Vagina (tissue), 2 donors: Measurements from ENCODE around the gene MBIP. TPM values are rescaled to one million over a fixed set of nuclear protein-coding genes. Genes with fewer than 3 reads are reported as not detected.

Source experiments
- DNase-seq, 2 donors: peaks; one replicate each; pipeline ENCODE4 v3.0.0-alpha.2; 2017; ENCODE audit errors: extremely low spot score in 2 of 2
- H3K27ac ChIP-seq: fragments of 200-600 bp; sonication (generic); one replicate; pipeline ENCODE4 v1.5.1; 2019
- H3K27me3 ChIP-seq: fragments of 200-600 bp; sonication (generic); one replicate; pipeline ENCODE4 v1.5.1; 2019
- H3K36me3 ChIP-seq, 2 donors: fragments of 200-600 bp; sonication (generic); one replicate each; pipeline ENCODE4 v1.5.1; 2017 to 2019
- H3K4me1 ChIP-seq: fragments of 200-600 bp; sonication (generic); one replicate; pipeline ENCODE4 v1.5.1; 2019
- H3K4me3 ChIP-seq, 2 donors: fragments of 200-600 bp; sonication (generic); 1 replicate in 1 of 2; 2 replicates in 1 of 2; pipeline ENCODE4 v1.5.1; 2016 to 2019
- H3K9me3 ChIP-seq: fragments of 200-600 bp; sonication (generic); one replicate; pipeline ENCODE4 v1.5.1; 2019
- CTCF ChIP-seq, 3 experiments: fragments of 450-650 bp in 2 of 3; fragments of 200-600 bp in 1 of 3; sonication (generic) in 1 of 3; IDR thresholded peaks; one replicate each; pipeline ENCODE4 v1.5.1; 2017 to 2019; ENCODE audit warnings: antibody characterized with exemption in 3 of 3, mild to moderate bottlenecking in 2 of 3, moderate library complexity in 2 of 3
- POLR2A ChIP-seq, 2 donors: fragments of 450-650 bp; IDR thresholded peaks; one replicate each; pipeline ENCODE4 v1.6.1; 2017; ENCODE audit warnings: antibody characterized with exemption in 2 of 2, mild to moderate bottlenecking in 2 of 2, moderate library complexity in 2 of 2
- POLR2AphosphoS5 ChIP-seq, 2 donors: sonication (generic); formaldehyde crosslinking; IDR thresholded peaks; one replicate each; pipeline ENCODE4 v1.9.0; 2017; ENCODE audit warnings: antibody characterized with exemption in 2 of 2, mild to moderate bottlenecking in 2 of 2, low read depth in 1 of 2; ENCODE audit not compliant: insufficient read depth in 1 of 2
- intact Hi-C: fragments of 100-400 bp; cut with DNase I; formaldehyde crosslinking; loops from one replicate; pipeline ENCODE4 v1.15.1; 2023
- total RNA-seq: library from RNA; depleted of rRNA; stranded (reverse); fragments of >200 nt; gene quantifications from one replicate; pipeline ENCODE4 v1.2.3, GENCODE V29; 2016

The MBIP gene
- total RNA-seq, 1 donor from 2014 or later = 8.3 TPM

- Histone ChIP-seq H3K36me3 (no peaks in the 10 kb centered on the region), H3K4me3 (no peak overlapping the region)
- TF ChIP-seq POLR2A (IDR thresholded peaks at IDR 0.05) (no peak), POLR2AphosphoS5 (IDR thresholded peaks at IDR 0.05; ENCODE audit: insufficient read depth in 1 of 2, low read depth in 1 of 2) (no peak), CTCF (IDR thresholded peaks at IDR 0.05) (no peak)
These were observed 56.3 kb downstream of the MBIP start for GRCh38 chr14:36264107-36264506.

GRCh38 chr14:36260970-36261640 is 59.3 kb downstream of the MBIP start:
- Histone ChIP-seq H3K27ac (no peak overlapping the region), H3K9me3 (no peaks in the 10 kb centered on the region), H3K4me1 (peaks cover 13% of the 10 kb centered on the region), H3K4me3 (no peak overlapping the region), H3K27me3 (no peaks in the 10 kb centered on the region), H3K36me3 (no peaks in the 10 kb centered on the region)
- TF ChIP-seq POLR2A (IDR thresholded peaks at IDR 0.05) (no peak), CTCF (IDR thresholded peaks at IDR 0.05) (no peak), POLR2AphosphoS5 (IDR thresholded peaks at IDR 0.05; ENCODE audit: insufficient read depth in 1 of 2, low read depth in 1 of 2) (no peak)
- DNase-seq = no peak
- intact Hi-C loops = no loop called here

More at GRCh38 chr14:36264107-36264506, 56.3 kb downstream of the MBIP start:
- DNase-seq = no peak
- intact Hi-C loops = no loop called here
- no peaks in the 10 kb centered on the region for H3K27me3 ChIP-seq
- H3K27ac ChIP-seq = no peak overlapping the region
- no peaks in the 10 kb centered on the region for H3K4me1 ChIP-seq
- H3K9me3 ChIP-seq = no peaks in the 10 kb centered on the region

- Histone ChIP-seq H3K4me1 (peaks cover 17% of the 10 kb centered on the region), H3K27me3 (no peaks in the 10 kb centered on the region), H3K27ac (no peak overlapping the region), H3K4me3 (no peak overlapping the region), H3K36me3 (no peaks in the 10 kb centered on the region), H3K9me3 (no peaks in the 10 kb centered on the region)
- DNase-seq = no peak
- intact Hi-C loops = no loop called here
- TF ChIP-seq POLR2A (IDR thresholded peaks at IDR 0.05) (no peak), CTCF (IDR thresholded peaks at IDR 0.05) (no peak), POLR2AphosphoS5 (IDR thresholded peaks at IDR 0.05; ENCODE audit: insufficient read depth in 1 of 2, low read depth in 1 of 2) (no peak)
These were observed 62.2 kb downstream of the MBIP start for GRCh38 chr14:36258241-36258640.

GRCh38 chr14:36256126-36256801 is 64.2 kb downstream of the MBIP start:
- H3K27me3 ChIP-seq = no peaks in the 10 kb centered on the region
- no peak for TF ChIP-seq POLR2A (IDR thresholded peaks at IDR 0.05)
- TF ChIP-seq POLR2AphosphoS5 (IDR thresholded peaks at IDR 0.05; ENCODE audit: insufficient read depth in 1 of 2, low read depth in 1 of 2) = no peak
- TF ChIP-seq CTCF (IDR thresholded peaks at IDR 0.05) = no peak
- no peaks in the 10 kb centered on the region for H3K36me3 ChIP-seq
- intact Hi-C loops = no loop called here
- no peak overlapping the region for H3K27ac ChIP-seq
- no peak overlapping the region for H3K4me3 ChIP-seq
- peaks cover 17% of the 10 kb centered on the region for H3K4me1 ChIP-seq
- H3K9me3 ChIP-seq = no peaks in the 10 kb centered on the region
- no peak for DNase-seq
